GM19043 (cell line): ENCODE measurements around the gene NCMAP.
"Not testable (repeated sequence)": the region's sequence is repeated elsewhere in the genome, so short reads cannot be mapped to it uniquely, and the experiment has no call there.

Source experiments
- ATAC-seq: cut with Tn5 transposase; IDR thresholded peaks from one replicate; pipeline ENCODE4 v1.9.1; 2021; ENCODE audit warnings: low read depth; ENCODE audit not compliant: unreplicated experiment

NCMAP gene

GRCh38 chr1:24540906-24541710 is 14.8 kb upstream of the NCMAP start:
- ATAC-seq, result no peak

- ATAC-seq, result no peak
Measured at GRCh38 chr1:24541711-24542346, 14.1 kb upstream of the NCMAP start.

- no peak for ATAC-seq
Measured at GRCh38 chr1:24544239-24544638, 11.6 kb upstream of the NCMAP start.

GRCh38 chr1:24545662-24546061 is 10.2 kb upstream of the NCMAP start:
- no peak for ATAC-seq

- no peak for ATAC-seq
Measured at GRCh38 chr1:24547195-24547594, 8.7 kb upstream of the NCMAP start.

- no peak for ATAC-seq
Measured at GRCh38 chr1:24548070-24548469, 7.8 kb upstream of the NCMAP start.

- not testable (repeated sequence) for ATAC-seq
Measured at GRCh38 chr1:24549210-24549609, 6.7 kb upstream of the NCMAP start.

GRCh38 chr1:24551290-24551959 is 4.5 kb upstream of the NCMAP start:
- ATAC-seq, result no peak

GRCh38 chr1:24551960-24552571 is 3.8 kb upstream of the NCMAP start:
- no peak for ATAC-seq

- ATAC-seq, result no peak
Measured at GRCh38 chr1:24553931-24554330, 2.0 kb upstream of the NCMAP start.

GRCh38 chr1:24554714-24555113 is 1.2 kb upstream of the NCMAP start:
- no peak for ATAC-seq

GRCh38 chr1:24556414-24556795 is 518 bp downstream of the NCMAP start:
- ATAC-seq, result no peak

- ATAC-seq, result no peak
Measured at GRCh38 chr1:24557220-24557619, 1.3 kb downstream of the NCMAP start.

GRCh38 chr1:24557711-24558131 is 1.8 kb downstream of the NCMAP start:
- ATAC-seq, result no peak

- no peak for ATAC-seq
Measured at GRCh38 chr1:24558455-24558854, 2.6 kb downstream of the NCMAP start.

- no peak for ATAC-seq
Measured at GRCh38 chr1:24558902-24559791, 3.3 kb downstream of the NCMAP start.

GRCh38 chr1:24560361-24560760 is 4.5 kb downstream of the NCMAP start:
- no peak for ATAC-seq

- no peak for ATAC-seq
Measured at GRCh38 chr1:24562625-24563024, 6.7 kb downstream of the NCMAP start.

- no peak for ATAC-seq
Measured at GRCh38 chr1:24564695-24565094, 8.8 kb downstream of the NCMAP start.

- no peak for ATAC-seq
Measured at GRCh38 chr1:24566236-24566867, 10.5 kb downstream of the NCMAP start.
